Measurements from ENCODE around the gene PPM1L. TPM values are rescaled to one million over a fixed set of nuclear protein-coding genes. Genes with fewer than 3 reads are reported as not detected.

PPM1L gene
- total and polyA plus RNA-seq, 7 experiments from 2014 or later, result 0.48 to 19.1 (median 5.3) TPM

DNA sequence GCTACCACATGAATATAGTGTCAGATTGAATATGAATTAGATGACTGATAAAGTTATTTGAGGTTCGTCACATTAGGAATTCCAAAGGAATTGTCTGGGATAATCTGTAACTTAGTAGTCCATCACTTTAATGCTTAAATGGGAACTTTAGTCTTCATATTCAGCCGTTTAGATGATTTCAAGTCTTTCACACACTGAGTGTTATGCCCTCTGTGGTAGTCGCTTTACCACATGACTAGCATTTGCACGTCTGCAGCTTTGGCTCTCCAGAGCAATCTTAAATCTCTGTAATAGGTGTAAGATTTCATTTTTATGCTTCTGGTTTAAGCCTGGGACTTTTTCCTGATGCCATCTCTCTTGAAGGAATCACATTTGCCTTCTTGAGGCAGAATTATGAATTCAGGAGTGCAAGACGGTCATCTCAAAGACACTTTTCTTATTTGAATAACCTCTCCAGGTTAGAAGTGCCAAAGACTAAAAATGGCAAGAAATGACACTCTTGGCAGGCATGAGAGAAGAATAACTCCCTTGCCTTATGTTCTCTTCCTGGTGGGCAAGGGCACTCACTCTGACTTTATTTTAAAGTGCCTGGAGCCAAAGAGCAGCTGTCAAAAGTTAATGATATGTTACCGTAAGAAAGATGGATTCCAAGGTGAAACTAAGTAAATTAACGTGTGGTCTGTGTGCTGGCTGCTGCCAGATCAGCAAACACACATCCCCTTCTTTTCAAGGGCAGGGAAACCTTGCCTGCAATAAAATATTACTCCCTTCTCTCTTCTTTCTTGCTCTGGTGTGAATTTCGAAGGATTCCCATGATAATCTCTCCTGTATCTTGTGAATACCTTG, 195.8 kb downstream of the PPM1L start:
- H3K9me3 ChIP-seq (ENCODE audit: control insufficient read depth in 2 of 3, low read length in 3 of 3), result no peaks in the 10 kb centered on the region
- Mint-ChIP-seq H3K9me3 (no peaks in the 10 kb centered on the region), H3K27me3 (peaks cover 0 to 23% (median 9%) of the 10 kb centered on the region in 5 donors), H3K4me3 (no peak overlapping the region), H3K27ac (no peak overlapping the region), H3K4me1 (peaks cover 4 to 14% (median 12%) of the 10 kb centered on the region in 7 donors), H3K36me3 (no peaks in the 10 kb centered on the region)
- H3K4me3 ChIP-seq (ENCODE audit: low read length), result no peak overlapping the region
- ATAC-seq (no peak), DNase-seq (no peak)
- intact Hi-C loops (cut with micrococcal nuclease), result no loop called here
- no peaks in the 10 kb centered on the region for H3K27me3 ChIP-seq (ENCODE audit: control insufficient read depth in 2 of 2, insufficient read depth in 2 of 2, low read length in 2 of 2)
- H3K4me1 ChIP-seq (ENCODE audit: control insufficient read depth in 2 of 2, insufficient read depth in 2 of 2, low read length in 2 of 2), result peaks cover 0 to 9% of the 10 kb centered on the region in 2 donors
- no peaks in the 10 kb centered on the region for H3K36me3 ChIP-seq (ENCODE audit: control insufficient read depth in 2 of 3, insufficient read depth in 3 of 3, low read length in 3 of 3)
- CTCF ChIA-PET, result no interaction called here
- POLR2A ChIA-PET, result no interaction called here
- H3K27ac ChIP-seq (ENCODE audit: low read depth, low read length), result no peak overlapping the region

DNA sequence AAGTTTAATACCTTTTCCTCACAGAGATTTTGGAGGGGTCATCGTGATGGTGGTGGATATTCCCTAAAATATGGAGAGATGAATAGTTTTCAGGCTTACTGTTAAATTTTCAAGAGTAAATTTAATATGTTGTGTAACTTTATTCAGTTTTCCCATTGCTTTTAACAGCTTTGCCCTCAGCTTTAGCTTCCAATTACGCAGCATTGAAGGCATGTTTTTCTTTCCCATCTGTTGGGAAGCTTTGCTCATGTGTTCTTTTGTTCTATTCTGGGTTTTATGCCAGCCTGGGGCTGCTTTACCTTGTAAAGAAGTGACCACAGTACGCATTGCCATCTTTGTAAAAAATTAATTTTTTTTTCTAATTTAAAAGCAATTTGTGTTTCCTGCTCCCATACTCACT, 197.7 kb downstream of the PPM1L start:
- CTCF ChIA-PET, result no interaction called here
- Mint-ChIP-seq H3K4me3 (no peak overlapping the region), H3K9me3 (no peaks in the 10 kb centered on the region), H3K27me3 (peaks cover 7 to 28% (median 9%) of the 10 kb centered on the region in 5 donors), H3K36me3 (no peaks in the 10 kb centered on the region), H3K4me1 (peaks cover 4 to 14% (median 12%) of the 10 kb centered on the region in 7 donors), H3K27ac (peak overlapping the region in 1 of 9 donors; percentile 37)
- POLR2A ChIA-PET, result no interaction called here
- Histone ChIP-seq H3K36me3 (ENCODE audit: control insufficient read depth in 2 of 3, insufficient read depth in 3 of 3, low read length in 3 of 3) (no peaks in the 10 kb centered on the region), H3K4me3 (ENCODE audit: low read length) (no peak overlapping the region), H3K27ac (ENCODE audit: low read depth, low read length) (no peak overlapping the region), H3K4me1 (ENCODE audit: control insufficient read depth in 2 of 2, insufficient read depth in 2 of 2, low read length in 2 of 2) (peaks cover 0 to 9% of the 10 kb centered on the region in 2 donors), H3K9me3 (ENCODE audit: control insufficient read depth in 2 of 3, low read length in 3 of 3) (no peaks in the 10 kb centered on the region), H3K27me3 (ENCODE audit: control insufficient read depth in 2 of 2, insufficient read depth in 2 of 2, low read length in 2 of 2) (no peaks in the 10 kb centered on the region)
- intact Hi-C loops (cut with micrococcal nuclease), result no loop called here
- DNase-seq (no peak), ATAC-seq (no peak)

DNA sequence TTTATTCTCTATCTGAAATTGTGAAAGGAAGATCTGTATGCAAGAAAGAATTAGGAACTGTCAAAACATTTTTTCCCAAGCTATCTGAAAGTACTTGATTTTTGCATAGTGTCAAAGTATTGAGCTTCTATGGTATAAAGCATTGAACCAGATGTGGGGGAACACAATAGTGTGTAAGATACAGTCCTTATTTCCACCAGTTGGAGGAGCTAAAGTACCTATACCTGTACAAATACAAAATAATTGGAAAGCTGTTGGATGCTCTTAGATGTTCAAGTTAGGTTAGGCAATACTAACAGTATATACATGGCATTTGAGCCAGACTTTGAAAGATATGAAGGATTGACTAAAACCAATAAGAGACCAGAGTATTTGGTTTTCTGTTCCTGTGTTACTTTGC, 200.8 kb downstream of the PPM1L start:
- Histone ChIP-seq H3K27ac (ENCODE audit: low read depth, low read length) (no peak overlapping the region), H3K36me3 (ENCODE audit: control insufficient read depth in 2 of 3, insufficient read depth in 3 of 3, low read length in 3 of 3) (no peaks in the 10 kb centered on the region), H3K27me3 (ENCODE audit: control insufficient read depth in 2 of 2, insufficient read depth in 2 of 2, low read length in 2 of 2) (peaks cover 0 to 2% of the 10 kb centered on the region in 2 donors), H3K4me3 (ENCODE audit: low read length) (no peak overlapping the region), H3K9me3 (ENCODE audit: control insufficient read depth in 2 of 3, low read length in 3 of 3) (no peaks in the 10 kb centered on the region), H3K4me1 (ENCODE audit: control insufficient read depth in 2 of 2, insufficient read depth in 2 of 2, low read length in 2 of 2) (no peaks in the 10 kb centered on the region)
- ChIA-PET POLR2A (no interaction called here), CTCF (no interaction called here)
- Mint-ChIP-seq H3K4me1 (no peaks in the 10 kb centered on the region), H3K9me3 (no peaks in the 10 kb centered on the region), H3K36me3 (no peaks in the 10 kb centered on the region), H3K27ac (no peak overlapping the region), H3K4me3 (no peak overlapping the region), H3K27me3 (peaks cover 0 to 15% (median 8%) of the 10 kb centered on the region in 5 donors)
- DNase-seq (no peak), ATAC-seq (peak; percentile 63)
- intact Hi-C loops (cut with micrococcal nuclease), result loop anchor here in 1 of 2 donors (1.0 to 5.0 kb wide), 3 partner anchors 318 to 468 kb away; no protein-coding TSS in a partner anchor

DNA sequence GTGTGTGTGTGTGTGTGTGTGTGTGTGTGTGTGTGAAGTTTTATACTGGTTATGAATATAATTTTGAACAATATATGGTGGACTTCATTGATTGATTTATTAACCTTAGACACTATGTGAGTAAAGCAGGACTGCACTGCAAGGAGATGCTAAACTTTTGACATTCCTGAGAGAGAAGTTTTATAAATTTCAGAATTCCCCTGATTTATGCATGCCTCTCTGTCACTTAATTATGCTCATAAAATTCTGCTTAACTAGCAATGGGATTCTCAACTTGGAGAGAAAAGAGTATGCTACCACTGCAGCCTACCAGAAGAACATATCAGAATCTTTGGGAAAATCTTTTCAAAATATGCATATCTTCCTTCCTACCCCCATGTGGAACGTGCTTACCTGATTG, 204.5 kb downstream of the PPM1L start:
- no peak for DNase-seq
- no peak overlapping the region for H3K4me3 Mint-ChIP-seq
- Histone ChIP-seq H3K36me3 (ENCODE audit: control insufficient read depth in 2 of 3, insufficient read depth in 3 of 3, low read length in 3 of 3) (no peaks in the 10 kb centered on the region), H3K27ac (ENCODE audit: low read depth, low read length) (no peak overlapping the region), H3K9me3 (ENCODE audit: control insufficient read depth in 2 of 3, low read length in 3 of 3) (no peaks in the 10 kb centered on the region), H3K4me3 (ENCODE audit: low read length) (no peak overlapping the region), H3K27me3 (ENCODE audit: control insufficient read depth in 2 of 2, insufficient read depth in 2 of 2, low read length in 2 of 2) (peaks cover 0 to 2% of the 10 kb centered on the region in 2 donors), H3K4me1 (ENCODE audit: control insufficient read depth in 2 of 2, insufficient read depth in 2 of 2, low read length in 2 of 2) (no peaks in the 10 kb centered on the region)
- ChIA-PET POLR2A (no interaction called here), CTCF (no interaction called here)
- H3K36me3 Mint-ChIP-seq, result peaks cover 0 to 12% (median 0%) of the 10 kb centered on the region in 5 donors
- intact Hi-C loops (cut with micrococcal nuclease), result no loop called here
- H3K27ac Mint-ChIP-seq, result no peak overlapping the region
- no peaks in the 10 kb centered on the region for H3K9me3 Mint-ChIP-seq
- no peaks in the 10 kb centered on the region for H3K4me1 Mint-ChIP-seq
- H3K27me3 Mint-ChIP-seq, result peaks cover 0 to 8% (median 7%) of the 10 kb centered on the region in 5 donors
- ATAC-seq, result no peak

DNA sequence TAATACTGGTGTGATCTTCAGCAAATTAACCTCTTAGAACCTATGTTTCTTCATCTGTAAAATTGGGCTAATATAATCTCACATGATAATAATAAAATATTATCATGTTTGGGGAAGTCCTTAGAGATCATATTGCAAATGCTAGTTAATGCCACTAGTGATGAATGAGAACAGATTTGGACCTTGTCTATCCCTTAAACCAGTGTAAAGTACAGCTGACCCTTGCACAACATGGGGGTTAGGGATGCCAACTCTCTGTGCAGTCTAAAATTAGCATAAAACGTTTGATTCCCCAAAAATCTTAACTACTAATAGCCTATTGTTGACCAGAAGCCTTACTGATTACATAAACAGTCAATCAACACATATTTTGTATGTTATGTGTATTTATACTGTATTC, 207.9 kb downstream of the PPM1L start:
- Mint-ChIP-seq H3K4me1 (peaks cover 0 to 2% (median 0%) of the 10 kb centered on the region in 7 donors), H3K36me3 (peaks cover 0 to 16% (median 0%) of the 10 kb centered on the region in 5 donors), H3K27ac (no peak overlapping the region), H3K9me3 (peaks cover 0 to 5% (median 0%) of the 10 kb centered on the region in 11 donors), H3K27me3 (peaks cover 0 to 1% (median 0%) of the 10 kb centered on the region in 5 donors), H3K4me3 (no peak overlapping the region)
- CTCF ChIA-PET, result no interaction called here
- POLR2A ChIA-PET, result no interaction called here
- intact Hi-C loops (cut with micrococcal nuclease), result no loop called here
- no peak overlapping the region for H3K4me3 ChIP-seq (ENCODE audit: low read length)
- H3K4me1 ChIP-seq (ENCODE audit: control insufficient read depth in 2 of 2, insufficient read depth in 2 of 2, low read length in 2 of 2), result no peaks in the 10 kb centered on the region
- ATAC-seq, result no peak
- no peak overlapping the region for H3K27ac ChIP-seq (ENCODE audit: low read depth, low read length)
- no peaks in the 10 kb centered on the region for H3K9me3 ChIP-seq (ENCODE audit: control insufficient read depth in 2 of 3, low read length in 3 of 3)
- no peak for DNase-seq
- no peaks in the 10 kb centered on the region for H3K36me3 ChIP-seq (ENCODE audit: control insufficient read depth in 2 of 3, insufficient read depth in 3 of 3, low read length in 3 of 3)
- H3K27me3 ChIP-seq (ENCODE audit: control insufficient read depth in 2 of 2, insufficient read depth in 2 of 2, low read length in 2 of 2), result peaks cover 0 to 2% of the 10 kb centered on the region in 2 donors

DNA sequence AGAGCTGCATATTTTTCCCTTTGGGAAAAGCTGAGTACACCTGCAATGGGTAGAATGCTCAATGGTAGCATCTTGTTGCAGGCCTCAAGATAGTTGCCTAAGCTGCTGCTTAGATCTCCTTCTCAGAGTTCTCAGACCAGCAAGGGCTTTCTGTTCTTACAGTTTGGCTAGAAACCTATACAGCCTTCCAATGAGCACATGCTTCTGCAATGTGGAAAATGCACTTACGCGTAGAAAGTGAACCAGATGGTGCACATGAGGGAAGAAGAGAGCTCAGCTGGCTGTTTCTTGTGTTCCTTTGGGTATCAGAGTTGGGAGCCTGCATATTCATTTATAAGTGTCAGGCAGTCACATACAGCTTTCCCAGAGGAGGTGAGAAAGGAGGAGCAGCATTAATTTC, 212.7 kb downstream of the PPM1L start:
- no peaks in the 10 kb centered on the region for H3K9me3 ChIP-seq (ENCODE audit: control insufficient read depth in 2 of 3, low read length in 3 of 3)
- Mint-ChIP-seq H3K36me3 (peaks cover 0 to 9% (median 0%) of the 10 kb centered on the region in 5 donors), H3K4me1 (peaks cover 0 to 11% (median 9%) of the 10 kb centered on the region in 7 donors), H3K27ac (no peak overlapping the region), H3K9me3 (peaks cover 0 to 6% (median 0%) of the 10 kb centered on the region in 11 donors), H3K27me3 (no peaks in the 10 kb centered on the region), H3K4me3 (no peak overlapping the region)
- ATAC-seq (no peak), DNase-seq (no peak)
- intact Hi-C loops (cut with micrococcal nuclease), result no loop called here
- no peak overlapping the region for H3K27ac ChIP-seq (ENCODE audit: low read depth, low read length)
- CTCF ChIA-PET, result no interaction called here
- H3K36me3 ChIP-seq (ENCODE audit: control insufficient read depth in 2 of 3, insufficient read depth in 3 of 3, low read length in 3 of 3), result no peaks in the 10 kb centered on the region
- POLR2A ChIA-PET, result no interaction called here
- H3K27me3 ChIP-seq (ENCODE audit: control insufficient read depth in 2 of 2, insufficient read depth in 2 of 2, low read length in 2 of 2), result no peaks in the 10 kb centered on the region
- no peak overlapping the region for H3K4me3 ChIP-seq (ENCODE audit: low read length)
- peaks cover 0 to 7% of the 10 kb centered on the region in 2 donors for H3K4me1 ChIP-seq (ENCODE audit: control insufficient read depth in 2 of 2, insufficient read depth in 2 of 2, low read length in 2 of 2)
